ENCODE results near the gene FAM167B.
"Not testable (repeated sequence)": the region's sequence is repeated elsewhere in the genome, so short reads cannot be mapped to it uniquely, and the experiment has no call there.

- not testable (repeated sequence) for TF ChIP-seq CTCF (IDR thresholded peaks at IDR 0.05); EP300 (IDR thresholded peaks at IDR 0.05; ENCODE audit: low read depth)
Measured at GRCh38 chr1:32284777-32285176, 37.8 kb downstream of the FAM167B start.

Data from transverse colon (tissue), 3 donors.